Measurements from ENCODE around the gene MRC2. TPM values are rescaled to one million over a fixed set of nuclear protein-coding genes. Genes with fewer than 3 reads are reported as not detected.
"Not testable (repeated sequence)": the region's sequence is repeated elsewhere in the genome, so short reads cannot be mapped to it uniquely, and the experiment has no call there.

MRC2 gene, protein sequence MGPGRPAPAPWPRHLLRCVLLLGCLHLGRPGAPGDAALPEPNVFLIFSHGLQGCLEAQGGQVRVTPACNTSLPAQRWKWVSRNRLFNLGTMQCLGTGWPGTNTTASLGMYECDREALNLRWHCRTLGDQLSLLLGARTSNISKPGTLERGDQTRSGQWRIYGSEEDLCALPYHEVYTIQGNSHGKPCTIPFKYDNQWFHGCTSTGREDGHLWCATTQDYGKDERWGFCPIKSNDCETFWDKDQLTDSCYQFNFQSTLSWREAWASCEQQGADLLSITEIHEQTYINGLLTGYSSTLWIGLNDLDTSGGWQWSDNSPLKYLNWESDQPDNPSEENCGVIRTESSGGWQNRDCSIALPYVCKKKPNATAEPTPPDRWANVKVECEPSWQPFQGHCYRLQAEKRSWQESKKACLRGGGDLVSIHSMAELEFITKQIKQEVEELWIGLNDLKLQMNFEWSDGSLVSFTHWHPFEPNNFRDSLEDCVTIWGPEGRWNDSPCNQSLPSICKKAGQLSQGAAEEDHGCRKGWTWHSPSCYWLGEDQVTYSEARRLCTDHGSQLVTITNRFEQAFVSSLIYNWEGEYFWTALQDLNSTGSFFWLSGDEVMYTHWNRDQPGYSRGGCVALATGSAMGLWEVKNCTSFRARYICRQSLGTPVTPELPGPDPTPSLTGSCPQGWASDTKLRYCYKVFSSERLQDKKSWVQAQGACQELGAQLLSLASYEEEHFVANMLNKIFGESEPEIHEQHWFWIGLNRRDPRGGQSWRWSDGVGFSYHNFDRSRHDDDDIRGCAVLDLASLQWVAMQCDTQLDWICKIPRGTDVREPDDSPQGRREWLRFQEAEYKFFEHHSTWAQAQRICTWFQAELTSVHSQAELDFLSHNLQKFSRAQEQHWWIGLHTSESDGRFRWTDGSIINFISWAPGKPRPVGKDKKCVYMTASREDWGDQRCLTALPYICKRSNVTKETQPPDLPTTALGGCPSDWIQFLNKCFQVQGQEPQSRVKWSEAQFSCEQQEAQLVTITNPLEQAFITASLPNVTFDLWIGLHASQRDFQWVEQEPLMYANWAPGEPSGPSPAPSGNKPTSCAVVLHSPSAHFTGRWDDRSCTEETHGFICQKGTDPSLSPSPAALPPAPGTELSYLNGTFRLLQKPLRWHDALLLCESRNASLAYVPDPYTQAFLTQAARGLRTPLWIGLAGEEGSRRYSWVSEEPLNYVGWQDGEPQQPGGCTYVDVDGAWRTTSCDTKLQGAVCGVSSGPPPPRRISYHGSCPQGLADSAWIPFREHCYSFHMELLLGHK (N-terminal part only)
- total RNA-seq (2014; rRNA removed; shearing (Covaris generic)) = 87.3 and 144 TPM in 2 replicates

DNA sequence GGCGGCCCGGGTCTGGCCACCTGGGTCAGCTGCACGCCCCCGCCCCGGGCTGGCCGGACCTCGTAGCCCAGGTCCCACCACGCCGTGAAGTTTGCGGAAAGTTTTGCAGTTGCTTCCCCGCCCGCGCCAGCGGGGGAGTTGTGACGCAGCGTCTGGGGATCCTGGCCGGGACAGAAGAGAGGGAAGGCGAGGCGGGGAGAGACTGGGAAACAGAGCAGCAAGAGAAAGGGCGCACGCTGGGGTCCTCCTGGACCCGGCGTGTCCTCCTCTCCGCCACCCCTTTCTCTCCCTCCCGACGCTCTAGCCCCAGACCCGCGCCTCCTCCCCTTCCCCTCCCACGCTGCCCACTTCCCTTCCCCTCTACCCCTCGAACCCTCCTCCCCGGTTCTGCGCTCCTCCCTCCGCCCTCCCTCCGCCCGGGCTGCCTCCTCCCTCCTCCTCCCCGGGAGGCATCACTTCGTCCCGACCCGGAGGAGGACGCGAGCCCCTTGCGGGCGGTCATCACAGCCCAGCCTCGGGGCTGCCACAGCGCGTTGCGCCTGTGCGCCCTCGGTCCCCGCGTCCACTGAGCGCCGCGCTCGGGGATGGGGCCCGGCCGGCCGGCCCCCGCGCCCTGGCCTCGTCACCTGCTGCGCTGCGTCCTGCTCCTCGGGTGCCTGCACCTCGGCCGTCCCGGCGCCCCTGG lies at the start of gene MRC2:
TSS of gene MRC2 (plus strand) at position 452 of the 685 bp plus-strand sequence. CDS start at position 585, 133 bp downstream.
- peak; percentile 76 for DNase-seq (ENCODE audit: low read depth)

DNA sequence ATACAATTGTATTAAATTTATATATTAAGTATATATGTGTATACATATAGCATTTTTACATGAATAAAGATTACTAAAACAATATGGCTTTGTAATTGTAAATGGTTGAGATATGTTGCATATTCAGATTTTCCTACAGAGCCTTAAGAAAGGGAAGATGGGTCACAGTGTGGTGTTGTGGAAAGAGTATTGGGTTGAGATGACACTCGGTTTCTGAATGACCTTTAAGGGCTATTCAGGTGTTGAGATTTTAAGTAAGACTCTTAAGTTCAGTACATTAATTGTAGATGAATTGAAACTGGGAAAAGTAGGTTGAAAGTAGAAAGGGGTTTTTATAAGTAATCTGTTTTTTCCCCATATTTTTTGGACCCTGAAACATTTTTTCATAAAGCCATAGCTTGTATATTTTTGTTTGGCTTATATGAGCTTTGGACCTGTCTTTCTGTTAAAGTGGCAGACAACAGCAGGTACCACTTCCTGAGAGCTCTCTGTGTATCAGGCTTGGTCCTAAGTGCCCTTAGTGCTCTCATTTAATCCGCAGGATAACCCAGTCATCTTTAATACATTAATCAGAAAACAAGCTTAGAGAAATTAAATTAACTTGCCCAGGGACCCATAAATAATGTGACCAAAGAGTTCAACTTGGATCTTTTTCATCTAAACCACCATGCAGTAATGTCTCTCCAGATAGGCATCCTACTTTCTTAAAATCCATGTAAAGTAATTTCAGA lies 48.5 kb upstream of the MRC2 start:
- no peak for DNase-seq (ENCODE audit: low read depth)

DNA sequence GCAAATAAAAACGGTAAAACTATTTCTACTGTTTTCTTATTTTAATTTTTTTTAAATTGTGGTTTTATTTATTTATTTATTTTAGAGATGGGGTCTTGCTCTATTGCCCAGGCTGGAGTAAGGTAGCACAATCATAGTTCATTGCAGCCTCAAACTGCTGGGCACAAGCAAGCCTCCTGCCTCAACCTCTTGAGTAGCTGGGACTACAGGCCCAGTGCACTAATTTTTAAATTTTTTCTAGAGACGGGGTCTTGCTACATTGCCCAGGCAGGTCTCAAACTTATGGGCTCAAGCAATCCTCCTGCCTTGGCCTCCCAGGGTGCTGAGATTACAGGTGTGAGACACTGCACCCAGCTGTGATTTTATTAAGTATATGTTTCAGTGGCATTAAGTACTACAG lies 46.5 kb upstream of the MRC2 start:
- DNase-seq (ENCODE audit: low read depth) = no peak

DNA sequence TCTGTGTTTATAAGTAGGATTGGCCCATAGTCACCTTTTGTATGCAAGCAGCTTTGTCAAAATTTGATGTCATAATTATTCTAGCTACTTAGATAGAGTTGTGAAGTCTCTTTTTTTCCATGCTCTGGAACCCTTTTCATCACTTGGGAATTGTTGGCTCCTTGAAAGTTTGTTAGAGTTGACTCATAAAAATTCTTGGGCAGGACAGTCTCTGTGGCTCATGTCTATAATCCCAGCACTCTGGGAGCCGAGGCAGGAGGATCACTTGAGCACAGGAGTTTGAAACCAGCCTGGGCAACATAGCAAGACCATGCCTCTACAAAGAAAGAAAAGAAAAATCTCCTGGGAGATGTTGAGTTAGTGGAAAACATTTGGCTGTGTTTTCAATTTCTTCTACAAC lies 45.7 kb upstream of the MRC2 start:
- DNase-seq (ENCODE audit: low read depth) = peak; percentile 19

DNA sequence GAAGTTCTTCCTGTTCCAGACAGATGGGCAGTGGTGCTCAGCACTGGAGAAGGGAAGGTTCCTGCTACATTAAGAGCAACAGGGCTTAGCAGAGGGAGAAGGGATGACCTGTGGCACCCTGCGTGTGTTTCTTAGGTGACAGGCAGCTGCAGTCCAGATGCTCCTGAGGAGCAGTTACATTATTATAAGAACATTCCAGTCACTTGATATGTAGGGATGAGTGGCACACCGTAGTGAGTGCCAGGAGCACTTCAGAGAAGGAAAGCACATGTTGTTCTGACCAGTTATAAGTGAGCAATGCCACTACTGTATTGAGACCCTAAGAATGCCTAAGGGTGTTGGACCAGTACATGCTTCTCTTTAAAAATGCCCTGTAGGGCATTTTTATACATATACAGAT lies 39.9 kb upstream of the MRC2 start:
- no peak for DNase-seq (ENCODE audit: low read depth)

DNA sequence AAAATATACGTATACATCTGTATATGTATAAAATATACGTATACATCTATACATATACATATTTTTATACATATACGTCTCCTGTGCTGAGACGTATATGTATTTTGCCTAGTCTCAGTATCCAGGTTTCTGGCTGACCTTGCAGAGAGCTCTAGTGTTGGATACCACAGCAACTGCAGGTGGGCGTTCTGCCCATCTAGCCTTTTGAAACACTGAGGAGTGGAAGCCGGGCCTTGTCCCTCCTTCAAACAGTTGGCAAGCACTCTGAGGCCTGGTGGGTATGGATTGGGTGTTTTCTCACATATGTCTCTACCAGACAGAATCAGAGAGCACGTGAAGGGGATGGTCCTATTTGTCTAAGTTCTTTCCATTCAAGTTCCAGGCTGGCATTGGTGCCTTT lies 39.4 kb upstream of the MRC2 start:
- DNase-seq (ENCODE audit: low read depth) = no peak

DNA sequence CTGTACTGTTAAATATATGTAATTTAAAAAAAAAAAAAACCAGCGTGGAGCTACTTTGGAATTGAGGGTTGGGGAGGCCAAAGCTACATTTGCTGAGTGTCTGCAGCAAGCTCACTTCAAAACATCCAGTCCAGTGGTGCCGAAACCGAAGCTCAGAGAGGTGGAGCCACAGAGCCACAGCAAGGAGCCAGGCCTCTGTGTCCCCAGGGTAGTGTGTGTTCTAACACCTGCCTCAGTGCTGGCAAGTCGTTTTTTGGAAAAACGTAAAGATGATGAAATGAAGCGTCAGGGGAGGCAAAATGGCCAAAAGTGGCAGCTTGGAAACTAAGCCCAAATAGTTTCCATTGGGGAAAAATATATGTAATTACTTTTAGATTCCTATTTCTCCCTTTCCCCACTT lies 36.1 kb upstream of the MRC2 start:
- DNase-seq (ENCODE audit: low read depth) = no peak

DNA sequence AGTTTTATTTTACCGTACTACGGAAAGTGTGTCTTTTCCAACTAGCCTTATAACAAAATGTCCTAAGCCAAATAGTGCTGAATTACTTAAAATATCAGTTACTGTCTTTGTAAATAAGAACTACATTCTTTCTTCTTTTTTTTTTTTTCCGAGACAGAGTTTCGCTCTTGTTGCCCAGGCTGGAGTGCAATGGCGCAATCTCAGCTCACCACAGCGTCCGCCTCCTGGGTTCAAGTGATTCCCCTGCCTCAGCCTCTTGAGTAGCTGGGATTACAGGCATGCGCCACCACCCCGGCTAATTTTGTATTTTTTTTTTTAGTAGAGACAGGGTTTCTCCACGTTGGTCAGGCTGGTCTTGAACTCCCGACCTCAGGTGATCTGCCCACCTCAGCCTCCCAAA lies 35.6 kb upstream of the MRC2 start:
- DNase-seq (ENCODE audit: low read depth) = not testable (repeated sequence)

DNA sequence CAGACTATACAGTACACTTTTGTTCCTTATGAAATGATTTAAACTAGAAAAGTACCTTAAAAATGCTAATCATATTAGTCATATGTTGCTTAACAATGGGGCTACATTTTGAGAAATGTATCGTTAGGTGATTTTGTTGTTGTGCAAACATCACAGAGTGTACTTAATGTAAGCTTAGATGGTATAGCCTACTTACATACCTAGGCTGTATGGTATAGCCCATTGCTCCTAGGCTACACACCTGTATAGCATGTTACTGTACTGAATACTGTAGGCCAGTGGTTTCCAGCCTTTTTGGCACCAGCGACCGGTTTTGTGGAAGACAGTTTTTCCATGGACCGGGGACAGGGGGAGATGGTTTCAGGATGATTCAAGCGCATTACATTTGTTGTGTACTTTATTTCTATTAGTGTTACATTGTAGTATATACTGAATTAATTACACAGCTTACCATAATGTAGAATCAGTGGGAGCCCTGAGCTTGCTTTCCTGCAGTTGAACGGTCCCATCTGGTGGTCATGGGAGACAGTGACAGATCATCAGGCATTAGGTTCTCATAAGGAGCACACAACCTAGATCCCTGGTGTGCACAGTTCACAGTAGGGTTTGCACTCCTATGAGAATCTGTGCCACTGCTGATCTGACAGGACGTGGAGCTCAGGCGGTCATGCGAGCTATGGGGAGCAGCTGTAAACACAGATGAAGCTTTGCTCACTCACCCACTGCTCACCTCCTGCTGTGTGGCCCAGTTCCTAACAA lies 35.0 kb upstream of the MRC2 start:
- peak; percentile 19 for DNase-seq (ENCODE audit: low read depth)

DNA sequence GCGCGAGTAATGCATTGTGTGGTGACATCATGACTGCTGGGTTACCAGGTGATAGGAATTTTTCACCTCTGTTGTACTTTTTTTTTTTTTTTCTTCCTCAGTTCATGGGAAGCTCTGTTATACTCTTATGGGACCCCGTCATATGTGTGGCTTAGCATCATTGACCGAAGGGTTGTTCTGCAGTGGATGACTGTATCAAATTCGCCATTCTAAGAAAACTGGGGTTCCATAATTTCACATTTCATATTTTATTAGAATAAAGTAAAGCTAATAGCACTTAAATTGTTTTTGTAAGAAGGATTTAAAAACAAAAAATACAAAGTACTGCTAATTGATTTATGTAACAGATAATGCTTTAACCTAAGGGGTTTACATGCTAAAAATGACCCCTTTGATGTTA lies 32.0 kb upstream of the MRC2 start:
- DNase-seq (ENCODE audit: low read depth) = peak; percentile 27

DNA sequence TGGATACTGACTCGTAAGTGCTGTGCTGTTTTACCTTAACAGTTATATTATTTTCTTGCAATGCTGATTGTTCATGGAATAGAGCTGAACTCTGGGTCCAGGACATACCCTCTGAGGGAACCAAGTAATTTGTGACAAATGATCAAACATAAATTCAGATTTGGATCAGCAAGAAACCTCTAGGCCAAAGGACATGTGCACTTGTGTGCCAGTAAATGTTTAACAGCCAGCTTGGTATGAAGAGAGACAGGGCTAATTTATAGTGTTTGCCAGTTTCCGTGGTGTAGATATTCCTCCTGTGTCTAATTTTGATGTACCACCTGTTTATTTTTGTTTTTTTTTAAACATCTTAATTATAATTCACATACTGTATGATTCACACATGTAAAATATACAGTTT lies 30.8 kb upstream of the MRC2 start:
- DNase-seq (ENCODE audit: low read depth) = no peak

DNA sequence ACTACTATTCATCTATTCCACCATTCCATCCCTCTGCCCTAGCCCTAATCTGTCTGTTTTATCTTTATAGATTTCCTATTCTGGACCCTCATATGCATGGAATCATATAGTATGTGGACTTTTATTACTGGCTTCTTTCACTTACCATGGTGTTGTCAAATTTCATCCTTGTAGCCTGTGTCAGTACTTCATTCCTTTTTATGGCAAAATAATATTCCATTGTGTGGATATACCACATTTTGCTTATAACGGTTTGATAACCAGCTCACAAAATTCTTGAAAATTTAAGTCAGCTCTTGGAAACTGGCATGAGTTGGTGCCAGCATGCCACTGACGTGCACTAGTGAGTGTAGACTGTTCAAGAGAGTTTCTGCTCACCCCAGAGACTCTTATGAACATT lies 30.3 kb upstream of the MRC2 start:
- no peak for DNase-seq (ENCODE audit: low read depth)

DNA sequence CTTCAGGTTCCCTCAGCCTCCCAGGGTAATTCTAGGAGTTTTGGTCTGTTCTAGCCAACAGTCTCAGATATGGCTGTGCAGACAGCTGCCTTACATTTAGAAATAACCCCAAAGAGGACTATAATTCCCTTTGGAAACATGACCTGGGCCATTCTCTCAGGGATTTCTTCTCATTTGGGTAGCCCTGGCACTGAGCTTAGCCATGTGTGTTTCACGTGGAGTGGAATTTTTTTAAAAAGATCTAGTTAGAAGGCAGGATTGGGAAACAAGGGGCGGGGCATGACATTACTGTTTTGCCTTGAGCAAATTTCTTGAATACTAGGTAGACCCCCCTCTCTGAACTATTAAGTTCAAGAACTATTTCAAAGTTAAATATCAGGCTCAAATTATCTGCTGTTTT lies 29.6 kb upstream of the MRC2 start:
- no peak for DNase-seq (ENCODE audit: low read depth)

DNA sequence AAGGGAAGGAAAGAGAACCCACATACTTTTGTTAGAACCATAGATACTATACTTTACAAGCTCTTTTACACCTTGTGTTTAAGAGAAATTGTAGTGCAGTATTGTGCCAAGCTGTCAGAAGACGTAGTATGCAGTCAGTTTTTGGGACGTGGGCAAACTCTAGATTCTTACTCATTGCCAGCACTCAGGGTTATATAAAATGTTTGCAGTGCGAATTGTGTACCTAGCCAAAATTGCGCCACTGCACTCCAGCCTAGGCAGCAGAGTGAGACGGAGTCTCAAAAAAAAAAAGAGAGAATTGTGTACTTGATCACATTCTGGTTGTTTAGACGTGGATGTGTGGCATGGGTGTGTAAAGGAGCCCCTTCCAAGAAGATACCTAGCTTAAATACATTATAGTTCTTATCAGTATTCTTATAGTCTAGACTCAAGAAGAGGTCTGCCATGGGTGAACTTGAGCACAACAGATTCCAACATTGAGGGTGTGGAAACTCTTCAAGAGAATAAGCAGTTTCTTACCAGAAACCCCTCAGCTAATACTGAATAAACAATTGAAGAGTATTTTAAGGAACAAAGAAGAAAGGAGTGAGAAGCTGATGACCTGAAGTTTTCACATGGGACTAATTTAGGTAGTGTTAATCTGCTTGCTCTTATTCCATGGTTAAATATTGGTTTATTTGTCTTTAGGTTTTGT lies 27.4 kb upstream of the MRC2 start:
- DNase-seq (ENCODE audit: low read depth) = no peak

DNA sequence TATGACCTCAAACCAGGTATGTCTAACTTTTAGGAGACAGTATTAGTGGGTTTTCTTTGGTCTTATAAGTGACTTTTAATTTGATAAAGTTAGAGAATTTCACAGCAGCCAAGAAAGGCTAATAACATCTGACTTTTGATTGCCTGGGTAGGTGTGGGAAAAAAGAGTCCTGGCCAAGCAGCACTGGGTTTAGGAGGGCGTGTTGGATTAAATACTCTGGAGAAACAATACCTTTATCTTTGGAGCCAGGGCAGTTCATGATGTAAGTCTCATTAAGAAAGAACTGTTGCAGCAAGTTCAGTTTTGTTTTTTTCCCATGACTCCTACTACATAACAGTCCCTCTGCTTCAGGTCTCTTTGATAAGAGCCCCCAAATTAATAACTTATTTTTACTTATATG lies 26.7 kb upstream of the MRC2 start:
- DNase-seq (ENCODE audit: low read depth) = no peak

DNA sequence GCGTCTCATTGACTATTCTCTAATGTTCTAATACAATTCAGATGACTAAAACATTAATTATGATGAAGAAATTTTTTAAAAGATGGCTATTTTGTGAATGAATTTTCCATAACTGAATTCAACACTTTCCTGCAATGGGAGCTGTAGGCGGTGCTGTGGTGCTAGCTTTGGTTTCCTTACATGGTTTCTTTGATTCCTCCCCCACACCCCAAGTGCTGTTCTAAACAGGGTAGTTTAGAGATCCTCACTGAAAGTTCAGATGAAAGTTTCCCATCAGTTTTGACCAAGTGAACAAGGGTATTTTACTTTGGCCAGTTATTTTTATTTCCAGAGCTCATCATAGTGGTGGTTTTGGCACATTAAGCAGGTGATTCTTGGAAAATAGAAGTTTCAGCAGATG lies 26.0 kb upstream of the MRC2 start:
- no peak for DNase-seq (ENCODE audit: low read depth)

DNA sequence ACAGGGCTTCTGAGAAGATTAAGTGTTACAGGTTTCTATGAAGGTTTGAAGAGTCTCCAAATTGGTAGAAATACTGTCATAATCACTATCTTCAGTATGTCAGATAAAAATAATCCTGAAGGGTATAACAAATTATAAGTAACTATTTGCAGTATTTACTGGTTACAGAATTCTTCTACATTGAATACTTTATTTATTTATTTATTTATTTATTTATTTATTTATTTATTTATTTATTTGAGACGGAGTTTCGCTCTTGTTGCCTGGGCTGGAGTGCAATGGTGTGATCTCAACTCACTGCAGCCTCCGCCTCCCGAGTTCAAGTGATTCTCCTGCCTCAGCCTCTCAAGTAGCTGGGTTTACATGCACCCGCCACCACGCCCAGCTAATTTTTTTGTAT lies 23.7 kb upstream of the MRC2 start:
- DNase-seq (ENCODE audit: low read depth) = not testable (repeated sequence)

DNA sequence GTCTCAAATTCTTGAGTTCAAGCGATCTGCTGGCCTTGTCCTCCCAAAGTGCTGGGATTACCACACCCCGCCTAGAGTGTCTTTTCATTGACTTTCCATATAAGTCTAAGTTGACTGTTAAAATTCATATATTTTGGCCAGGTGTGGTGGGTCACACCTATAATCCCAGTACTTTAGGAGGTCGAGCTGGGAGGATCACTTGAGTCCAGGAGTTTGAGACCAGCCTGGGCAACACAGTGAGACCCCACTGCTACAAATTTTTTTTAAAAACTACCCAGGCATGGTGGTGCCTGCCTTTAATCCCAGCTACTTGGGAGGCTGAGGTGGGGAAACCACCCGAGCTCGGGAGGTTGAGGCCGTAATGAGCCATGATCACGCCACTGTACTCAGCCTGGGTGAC lies 21.9 kb upstream of the MRC2 start:
- DNase-seq (ENCODE audit: low read depth) = no peak

DNA sequence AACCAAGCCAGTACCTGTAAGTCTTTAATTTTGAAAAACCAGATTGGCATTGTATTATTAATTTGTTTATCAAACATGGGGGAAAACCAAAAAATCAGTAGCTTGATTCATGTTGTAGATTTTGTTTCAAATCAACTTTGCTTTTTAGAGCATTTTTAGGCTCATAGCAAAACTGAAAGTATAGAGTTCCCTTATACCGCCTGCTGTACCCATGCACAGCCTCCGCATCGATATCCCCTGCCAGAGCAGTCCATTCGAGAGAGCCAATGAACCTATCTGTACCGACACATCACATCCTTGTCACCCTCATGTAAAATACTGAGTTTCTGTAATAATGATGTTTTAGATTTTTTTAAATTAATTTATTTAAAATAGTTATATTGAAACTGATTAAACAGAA lies 16.2 kb upstream of the MRC2 start:
- DNase-seq (ENCODE audit: low read depth) = no peak
